SU-DHL-6 (cell line): ENCODE data around the gene UBLCP1.

ENCODE experiments used
- H2AFZ ChIP-seq: fragments of 200-600 bp; sonication (generic); 2 replicates; pipeline ENCODE4 v1.6.1; 2014; ENCODE audit warnings: low read depth, mild to moderate bottlenecking, moderate library complexity, mixed read lengths, antibody characterized with exemption, low read length; ENCODE audit not compliant: severe bottlenecking
- H3F3A ChIP-seq: fragments of 200-600 bp; shearing (Covaris generic); 2 replicates; pipeline ENCODE4 v1.6.0; 2016; ENCODE audit warnings: antibody characterized with exemption, mild to moderate bottlenecking; ENCODE audit not compliant: insufficient read depth
- H3K27ac ChIP-seq: fragments of 200-600 bp; sonication (generic); 2 replicates; pipeline ENCODE4 v1.5.1; 2016; ENCODE audit warnings: low read depth, mild to moderate bottlenecking, low read length, moderate library complexity, mixed read lengths
- H3K27me3 ChIP-seq: fragments of 200-600 bp; sonication (generic), shearing (Covaris generic); 2 replicates; pipeline ENCODE4 v1.6.0; 2014; ENCODE audit warnings: mild to moderate bottlenecking, low read length
- H3K36me3 ChIP-seq: fragments of 200-600 bp; sonication (generic); 2 replicates; pipeline ENCODE4 v1.6.1; 2014; ENCODE audit warnings: mild to moderate bottlenecking, low read length, mixed read lengths
- H3K4me2 ChIP-seq: fragments of 300-600, 200-600 bp; shearing (Covaris generic), sonication (generic); 2 replicates; pipeline ENCODE4 v1.6.0; 2014; ENCODE audit warnings: low read length, low read depth, mild to moderate bottlenecking; ENCODE audit not compliant: poor library complexity, severe bottlenecking
- H3K4me3 ChIP-seq: fragments of 200-600 bp; sonication (generic); 2 replicates; pipeline ENCODE4 v1.5.1; 2014; ENCODE audit warnings: antibody characterized with exemption, low read length, mild to moderate bottlenecking, mixed read lengths; ENCODE audit not compliant: insufficient read depth, poor library complexity, severe bottlenecking
- H3K79me2 ChIP-seq: fragments of 200-600 bp; sonication (generic); 2 replicates; pipeline ENCODE4 v1.6.1; 2014; ENCODE audit warnings: mild to moderate bottlenecking, low read length, moderate library complexity; ENCODE audit not compliant: insufficient read depth
- H3K9ac ChIP-seq: fragments of 200-600 bp; sonication (generic); 2 replicates; pipeline ENCODE4 v1.7.0; 2014; ENCODE audit warnings: mild to moderate bottlenecking, low read length
- H3K9me2 ChIP-seq: fragments of 200-600 bp; sonication (generic); replicated peaks from 2 replicates; pipeline ENCODE4 v1.6.1; 2014; ENCODE audit warnings: low read length; ENCODE audit not compliant: insufficient read depth
- H3K9me3 ChIP-seq: fragments of 200-600 bp; sonication (generic); 2 replicates; pipeline ENCODE4 v1.6.1; 2014; ENCODE audit warnings: low read length, mixed read lengths; ENCODE audit not compliant: insufficient read depth
- H4K20me1 ChIP-seq: fragments of 200-600 bp; sonication (generic); 2 replicates; pipeline ENCODE4 v1.6.1; 2014; ENCODE audit warnings: low read depth, mild to moderate bottlenecking, antibody characterized with exemption, low read length, moderate library complexity, mixed read lengths
- CTCF ChIP-seq: fragments of 200-600 bp; sonication (generic); IDR thresholded peaks from one replicate; pipeline ENCODE4 v1.5.1; 2017; ENCODE audit warnings: antibody characterized with exemption, mild to moderate bottlenecking, low read length, moderate library complexity; ENCODE audit not compliant: insufficient read depth, poor library complexity, severe bottlenecking
- EZH2phosphoT487 ChIP-seq: fragments of 200-600 bp; sonication (generic), shearing (Covaris generic); conservative IDR thresholded peaks from 2 replicates; pipeline ENCODE4 v1.6.1; 2018; ENCODE audit warnings: mild to moderate bottlenecking, antibody characterized with exemption, low read length, moderate library complexity, mixed read lengths

Gene UBLCP1

GRCh38 chr5:159223469-159223868, 39.6 kb upstream of the UBLCP1 start:
- no peak overlapping the region for H3K9ac ChIP-seq

DNA sequence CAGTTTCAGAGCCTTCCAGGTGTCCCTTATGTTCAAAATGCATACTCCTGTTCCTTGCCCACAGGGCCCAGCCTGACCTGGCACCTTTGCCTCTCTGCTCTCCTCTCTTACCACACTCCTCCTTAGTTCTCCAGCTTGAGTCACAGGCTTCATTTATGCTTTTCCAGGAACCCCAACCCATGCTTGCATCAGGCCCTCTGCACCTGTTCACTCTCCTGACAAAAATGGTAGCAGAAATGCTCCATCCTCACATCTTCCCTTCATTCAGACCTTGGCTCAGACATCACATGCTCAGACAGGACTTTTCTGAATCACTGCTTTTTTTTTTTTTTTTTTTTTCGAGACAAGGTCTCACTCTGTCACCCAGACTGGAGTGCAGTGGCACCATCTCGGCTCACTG, 38.6 kb upstream of the UBLCP1 start:
- TF ChIP-seq EZH2phosphoT487, result no peak
- TF ChIP-seq CTCF, result no peak
- Histone ChIP-seq H3K9me2 (no peaks in the 10 kb centered on the region), H3K79me2 (no peaks in the 10 kb centered on the region), H3K4me3 (no peak overlapping the region), H3K9ac (no peak overlapping the region), H2AFZ (no peak overlapping the region), H4K20me1 (no peaks in the 10 kb centered on the region), H3K9me3 (no peaks in the 10 kb centered on the region), H3F3A (no peaks in the 10 kb centered on the region), H3K27ac (no peak overlapping the region), H3K27me3 (no peaks in the 10 kb centered on the region), H3K4me2 (no peak overlapping the region), H3K36me3 (no peaks in the 10 kb centered on the region)

More at GRCh38 chr5:159223469-159223868, 39.6 kb upstream of the UBLCP1 start:
- Histone ChIP-seq H4K20me1 (no peaks in the 10 kb centered on the region), H3F3A (no peaks in the 10 kb centered on the region), H3K79me2 (no peaks in the 10 kb centered on the region), H3K9me3 (no peaks in the 10 kb centered on the region), H2AFZ (no peak overlapping the region), H3K36me3 (no peaks in the 10 kb centered on the region), H3K4me3 (no peak overlapping the region), H3K27me3 (no peaks in the 10 kb centered on the region), H3K27ac (no peak overlapping the region), H3K4me2 (no peak overlapping the region), H3K9me2 (no peaks in the 10 kb centered on the region)
- TF ChIP-seq CTCF (no peak), EZH2phosphoT487 (no peak)

DNA sequence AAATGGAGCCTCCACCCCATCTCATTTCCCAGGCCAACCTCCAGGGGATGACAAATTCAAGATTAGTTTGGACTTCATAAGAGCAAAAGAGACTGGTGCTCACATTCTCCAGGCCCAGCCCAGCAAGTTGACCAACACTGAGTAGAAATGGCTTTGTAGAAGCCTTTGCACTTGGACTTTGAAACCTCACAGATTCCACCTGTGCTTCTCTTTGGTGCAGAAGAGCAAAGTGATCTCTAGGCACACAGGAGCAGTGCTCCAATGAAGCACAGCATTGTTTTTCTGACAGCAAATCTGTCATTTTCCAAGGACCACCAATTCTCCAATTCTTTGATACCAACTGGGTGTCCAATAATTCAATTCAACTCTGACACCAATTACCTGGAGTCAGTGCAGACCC, 36.6 kb upstream of the UBLCP1 start:
- no peak overlapping the region for H3K4me2 ChIP-seq
- 0 out of 2 replicates have a peak, but pooled peaks cover 2% of the 10 kb centered on the region for H3K27me3 ChIP-seq
- H3K79me2 ChIP-seq, result no peaks in the 10 kb centered on the region
- H3K9ac ChIP-seq, result no peak overlapping the region
- no peak overlapping the region for H3K27ac ChIP-seq
- no peak overlapping the region for H3K4me3 ChIP-seq
- H3K9me3 ChIP-seq, result no peaks in the 10 kb centered on the region
- no peak overlapping the region for H2AFZ ChIP-seq
- H4K20me1 ChIP-seq, result no peaks in the 10 kb centered on the region
- H3K9me2 ChIP-seq, result no peaks in the 10 kb centered on the region
- H3K36me3 ChIP-seq, result no peaks in the 10 kb centered on the region
- TF ChIP-seq CTCF (no peak), EZH2phosphoT487 (no peak)
- no peaks in the 10 kb centered on the region for H3F3A ChIP-seq
